K562 (cell line): Measurements from ENCODE around the gene PASD1. TPM values are rescaled to one million over a fixed set of nuclear protein-coding genes. Genes with fewer than 3 reads are reported as not detected.

Experiments used
- ATF7 ChIP-seq: fragments of 450-650 bp; IDR thresholded peaks from 2 replicates; pipeline ENCODE4 v1.7.1; 2014; ENCODE audit warnings: mild to moderate bottlenecking, moderate library complexity
- BRD9 ChIP-seq: fragments of 450-650 bp; IDR thresholded peaks from 2 replicates; pipeline ENCODE4 v1.6.1; 2018; ENCODE audit warnings: low read depth; ENCODE audit not compliant: partially characterized antibody
- CREB1 ChIP-seq, 2 experiments: sonication (generic) in 1 of 2; formaldehyde crosslinking in 1 of 2; IDR thresholded peaks; 2 replicates each; pipeline versions ENCODE4 v1.6.1 to v1.8.0; 2012 to 2022; ENCODE audit warnings: inconsistent platforms in 1 of 2, mild to moderate bottlenecking in 1 of 2, missing genetic modification reagents in 1 of 2, moderate library complexity in 1 of 2
- DPF2 ChIP-seq: fragments of 450-650 bp; IDR thresholded peaks from 2 replicates; pipeline ENCODE4 v1.6.1; 2016
- EP400 ChIP-seq: fragments of 450-650 bp; IDR thresholded peaks from 2 replicates; pipeline ENCODE4 v1.6.1; 2017; ENCODE audit warnings: antibody characterized with exemption, mild to moderate bottlenecking, moderate library complexity
- FOXK2 ChIP-seq, 2 experiments: fragments of 450-650 bp; IDR thresholded peaks in 1 of 2; conservative IDR thresholded peaks in 1 of 2; 2 replicates each; pipeline ENCODE4 v1.6.1; 2016; ENCODE audit warnings: low read depth in 2 of 2, mild to moderate bottlenecking in 1 of 2
- KLF13 ChIP-seq: fragments of 450-650 bp; IDR thresholded peaks from 2 replicates; pipeline ENCODE4 v1.6.1; 2016; ENCODE audit warnings: missing genetic modification characterization, low read depth, mild to moderate bottlenecking, missing compliant biosample characterization, moderate library complexity, borderline replicate concordance
- MCM3 ChIP-seq: fragments of 450-650 bp; IDR thresholded peaks from 2 replicates; pipeline ENCODE4 v1.6.1; 2016
- MEIS2 ChIP-seq: fragments of 450-650 bp; IDR thresholded peaks from 2 replicates; pipeline ENCODE4 v1.6.1; 2014; ENCODE audit warnings: mild to moderate bottlenecking; ENCODE audit not compliant: partially characterized antibody
- POLR2AphosphoS2 ChIP-seq: IDR thresholded peaks from 2 replicates; pipeline ENCODE4 v1.6.1; 2012; ENCODE audit warnings: low read length, improper control_type of control experiment
- RUNX1 ChIP-seq: sonication (generic); IDR thresholded peaks from 2 replicates; pipeline ENCODE4 v1.6.1; 2016; ENCODE audit warnings: antibody characterized with exemption, low read depth
- SIN3B ChIP-seq: fragments of 450-650 bp; IDR thresholded peaks from 2 replicates; pipeline ENCODE4 v1.6.1; 2017; ENCODE audit warnings: low read depth, mild to moderate bottlenecking, moderate library complexity
- SMC3 ChIP-seq: conservative IDR thresholded peaks from 2 replicates; pipeline ENCODE4 v1.6.1; 2011; ENCODE audit warnings: low read depth, low read length, improper control_type of control experiment; ENCODE audit not compliant: insufficient read depth
- TGIF2 ChIP-seq: sonication (generic); formaldehyde crosslinking; IDR thresholded peaks from 2 replicates; pipeline ENCODE4 v1.8.1; 2022; ENCODE audit warnings: mild to moderate bottlenecking, missing genetic modification reagents, moderate library complexity
- YBX1 ChIP-seq: fragments of 450-650 bp; IDR thresholded peaks from 2 replicates; pipeline ENCODE4 v1.7.1; 2016; ENCODE audit warnings: mild to moderate bottlenecking
- ZNF354B ChIP-seq: fragments of 250-450 bp; sonication (Bioruptor Pico); IDR thresholded peaks from 2 replicates; pipeline ENCODE4 v1.4.0; 2020
- polyA plus RNA-seq, 8 experiments: library from polyadenylated mRNA; depleted of rRNA in 4 of 8; stranded (reverse) in 5 of 8; unstranded in 3 of 8; fragments of >200 nt; fragmentation: Nextera tagmentation in 2 of 8; fragmentation: Illumina TruSeq in 1 of 8; extraction: Ambion mirVana in 2 of 8; extraction: Trizol in 1 of 8; gene quantifications; 2 replicates each; pipeline versions ENCODE4 v1.2.1 to v1.2.3, GENCODE V29; 2011 to 2014; ENCODE audit warnings: inconsistent platforms in 1 of 8, missing spikeins in 1 of 8
- total RNA-seq, 7 experiments: library from RNA; depleted of rRNA in 6 of 7; stranded (reverse); fragments of >200 nt in 6 of 7; fragmentation: Illumina TruSeq in 2 of 7; extraction: Trizol in 2 of 7; gene quantifications; 2 replicates each; pipeline versions ENCODE4 v1.2.1 to v1.2.3, GENCODE V29; 2011 to 2021; ENCODE audit warnings: low replicate concordance in 1 of 7
- TF ChIP-seq, protein P1 (sequence below): fragments of 450-650 bp; IDR thresholded peaks from 2 replicates; pipeline ENCODE4 v1.6.1; 2017; ENCODE audit warnings: antibody characterized with exemption
- TF ChIP-seq, protein P2 (sequence below): fragments of 450-650 bp; IDR thresholded peaks from 2 replicates; pipeline ENCODE4 v1.6.1; 2018; ENCODE audit warnings: mild to moderate bottlenecking, low read depth; ENCODE audit not compliant: partially characterized antibody
- TF ChIP-seq, protein P3 (sequence below): fragments of 450-650 bp; IDR thresholded peaks from one replicate; pipeline ENCODE4 v1.6.1; 2018; ENCODE audit warnings: mild to moderate bottlenecking, moderate library complexity; ENCODE audit not compliant: partially characterized antibody
- TF ChIP-seq, protein P4 (sequence below): sonication (generic); formaldehyde crosslinking; IDR thresholded peaks from 2 replicates; pipeline ENCODE4 v1.8.0; 2022; ENCODE audit warnings: mild to moderate bottlenecking, missing genetic modification reagents
- TF ChIP-seq, protein P5 (sequence below): conservative IDR thresholded peaks from 2 replicates; pipeline ENCODE4 v1.6.1; 2011; ENCODE audit warnings: low read depth, mild to moderate bottlenecking, low read length; ENCODE audit not compliant: control insufficient read depth
- TF ChIP-seq, protein P6 (sequence below), 2 experiments: fragments of 450-650 bp; conservative IDR thresholded peaks; 2 replicates each; pipeline ENCODE4 v1.6.1; 2017; ENCODE audit warnings: mild to moderate bottlenecking in 2 of 2, moderate library complexity in 2 of 2

PASD1 gene
- total and polyA plus RNA-seq, 9 of the 15 experiments (the other 6 are each of a cell fraction or from before 2014, with no cell fraction given) = 1.7 to 12.8 (median 9.6) TPM

DNA sequence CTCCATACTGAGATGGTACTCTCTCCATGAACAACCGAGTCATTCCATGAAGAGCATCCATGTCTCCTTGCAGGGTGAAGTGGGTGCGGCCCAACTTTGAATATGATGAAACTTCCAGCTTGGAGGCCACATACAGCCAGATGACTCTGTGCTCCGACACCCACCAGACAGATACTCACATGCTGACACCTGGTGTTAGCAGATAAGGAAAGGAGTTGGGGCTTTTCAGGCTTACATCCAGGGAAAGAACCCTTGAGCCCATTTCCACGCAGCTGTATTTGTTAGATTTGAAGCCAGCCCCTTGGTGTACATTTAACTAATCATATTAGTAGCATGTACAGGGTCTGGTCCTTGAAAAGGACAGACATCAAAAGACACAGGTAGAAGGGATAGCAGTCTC is 69.7 kb downstream of the PASD1 start (continued):
- no peak for TF ChIP-seq SIN3B
- TF ChIP-seq CREB1 (IDR thresholded peaks at IDR 0.05) = peak; percentile 29; the same call in 1 of the 2 replicates
- TF ChIP-seq CREB1 (CRISPR knock-in tag; IDR thresholded peaks at IDR 0.05) = no peak
- TF ChIP-seq, protein P1, sequence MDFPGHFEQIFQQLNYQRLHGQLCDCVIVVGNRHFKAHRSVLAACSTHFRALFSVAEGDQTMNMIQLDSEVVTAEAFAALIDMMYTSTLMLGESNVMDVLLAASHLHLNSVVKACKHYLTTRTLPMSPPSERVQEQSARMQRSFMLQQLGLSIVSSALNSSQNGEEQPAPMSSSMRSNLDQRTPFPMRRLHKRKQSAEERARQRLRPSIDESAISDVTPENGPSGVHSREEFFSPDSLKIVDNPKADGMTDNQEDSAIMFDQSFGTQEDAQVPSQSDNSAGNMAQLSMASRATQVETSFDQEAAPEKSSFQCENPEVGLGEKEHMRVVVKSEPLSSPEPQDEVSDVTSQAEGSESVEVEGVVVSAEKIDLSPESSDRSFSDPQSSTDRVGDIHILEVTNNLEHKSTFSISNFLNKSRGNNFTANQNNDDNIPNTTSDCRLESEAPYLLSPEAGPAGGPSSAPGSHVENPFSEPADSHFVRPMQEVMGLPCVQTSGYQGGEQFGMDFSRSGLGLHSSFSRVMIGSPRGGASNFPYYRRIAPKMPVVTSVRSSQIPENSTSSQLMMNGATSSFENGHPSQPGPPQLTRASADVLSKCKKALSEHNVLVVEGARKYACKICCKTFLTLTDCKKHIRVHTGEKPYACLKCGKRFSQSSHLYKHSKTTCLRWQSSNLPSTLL = no peak
- peak; percentile 27 for TF ChIP-seq MEIS2
- no peak for TF ChIP-seq POLR2AphosphoS2
- TF ChIP-seq RUNX1 = no peak
- TF ChIP-seq, protein P2, sequence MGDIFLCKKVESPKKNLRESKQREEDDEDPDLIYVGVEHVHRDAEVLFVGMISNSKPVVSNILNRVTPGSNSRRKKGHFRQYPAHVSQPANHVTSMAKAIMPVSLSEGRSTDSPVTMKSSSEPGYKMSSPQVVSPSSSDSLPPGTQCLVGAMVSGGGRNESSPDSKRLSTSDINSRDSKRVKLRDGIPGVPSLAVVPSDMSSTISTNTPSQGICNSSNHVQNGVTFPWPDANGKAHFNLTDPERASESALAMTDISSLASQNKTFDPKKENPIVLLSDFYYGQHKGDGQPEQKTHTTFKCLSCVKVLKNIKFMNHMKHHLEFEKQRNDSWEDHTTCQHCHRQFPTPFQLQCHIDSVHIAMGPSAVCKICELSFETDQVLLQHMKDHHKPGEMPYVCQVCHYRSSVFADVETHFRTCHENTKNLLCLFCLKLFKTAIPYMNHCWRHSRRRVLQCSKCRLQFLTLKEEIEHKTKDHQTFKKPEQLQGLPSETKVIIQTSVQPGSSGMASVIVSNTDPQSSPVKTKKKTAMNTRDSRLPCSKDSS = no peak
- TF ChIP-seq, protein P3, sequence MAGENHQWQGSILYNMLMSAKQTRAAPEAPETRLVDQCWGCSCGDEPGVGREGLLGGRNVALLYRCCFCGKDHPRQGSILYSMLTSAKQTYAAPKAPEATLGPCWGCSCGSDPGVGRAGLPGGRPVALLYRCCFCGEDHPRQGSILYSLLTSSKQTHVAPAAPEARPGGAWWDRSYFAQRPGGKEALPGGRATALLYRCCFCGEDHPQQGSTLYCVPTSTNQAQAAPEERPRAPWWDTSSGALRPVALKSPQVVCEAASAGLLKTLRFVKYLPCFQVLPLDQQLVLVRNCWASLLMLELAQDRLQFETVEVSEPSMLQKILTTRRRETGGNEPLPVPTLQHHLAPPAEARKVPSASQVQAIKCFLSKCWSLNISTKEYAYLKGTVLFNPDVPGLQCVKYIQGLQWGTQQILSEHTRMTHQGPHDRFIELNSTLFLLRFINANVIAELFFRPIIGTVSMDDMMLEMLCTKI = no peak
- no peak for TF ChIP-seq ZNF354B (CRISPR knock-in tag)
- TF ChIP-seq KLF13 = no peak
- TF ChIP-seq FOXK2 (conservative IDR thresholded peaks at IDR 0.05 in 1 of 2, IDR thresholded peaks at IDR 0.05 in 1 of 2; ENCODE audit: low read depth in 2 of 2) = no peak
- TF ChIP-seq SMC3 = no peak
- no peak for TF ChIP-seq MCM3
- TF ChIP-seq, protein P4, sequence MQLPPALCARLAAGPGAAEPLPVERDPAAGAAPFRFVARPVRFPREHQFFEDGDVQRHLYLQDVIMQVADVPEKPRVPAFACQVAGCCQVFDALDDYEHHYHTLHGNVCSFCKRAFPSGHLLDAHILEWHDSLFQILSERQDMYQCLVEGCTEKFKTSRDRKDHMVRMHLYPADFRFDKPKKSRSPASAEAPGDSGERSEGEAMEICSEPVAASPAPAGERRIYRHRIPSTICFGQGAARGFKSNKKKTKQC = no peak
- peak; percentile 42 for TF ChIP-seq EP400
- TF ChIP-seq DPF2 = peak; percentile 94
- TF ChIP-seq ATF7 = peak; percentile 79; the same call in 1 of the 2 replicates
- TF ChIP-seq, protein P5, sequence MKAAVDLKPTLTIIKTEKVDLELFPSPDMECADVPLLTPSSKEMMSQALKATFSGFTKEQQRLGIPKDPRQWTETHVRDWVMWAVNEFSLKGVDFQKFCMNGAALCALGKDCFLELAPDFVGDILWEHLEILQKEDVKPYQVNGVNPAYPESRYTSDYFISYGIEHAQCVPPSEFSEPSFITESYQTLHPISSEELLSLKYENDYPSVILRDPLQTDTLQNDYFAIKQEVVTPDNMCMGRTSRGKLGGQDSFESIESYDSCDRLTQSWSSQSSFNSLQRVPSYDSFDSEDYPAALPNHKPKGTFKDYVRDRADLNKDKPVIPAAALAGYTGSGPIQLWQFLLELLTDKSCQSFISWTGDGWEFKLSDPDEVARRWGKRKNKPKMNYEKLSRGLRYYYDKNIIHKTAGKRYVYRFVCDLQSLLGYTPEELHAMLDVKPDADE = no peak
- no peak for TF ChIP-seq YBX1
- no peak for TF ChIP-seq TGIF2 (CRISPR knock-in tag)
- TF ChIP-seq, protein P6, sequence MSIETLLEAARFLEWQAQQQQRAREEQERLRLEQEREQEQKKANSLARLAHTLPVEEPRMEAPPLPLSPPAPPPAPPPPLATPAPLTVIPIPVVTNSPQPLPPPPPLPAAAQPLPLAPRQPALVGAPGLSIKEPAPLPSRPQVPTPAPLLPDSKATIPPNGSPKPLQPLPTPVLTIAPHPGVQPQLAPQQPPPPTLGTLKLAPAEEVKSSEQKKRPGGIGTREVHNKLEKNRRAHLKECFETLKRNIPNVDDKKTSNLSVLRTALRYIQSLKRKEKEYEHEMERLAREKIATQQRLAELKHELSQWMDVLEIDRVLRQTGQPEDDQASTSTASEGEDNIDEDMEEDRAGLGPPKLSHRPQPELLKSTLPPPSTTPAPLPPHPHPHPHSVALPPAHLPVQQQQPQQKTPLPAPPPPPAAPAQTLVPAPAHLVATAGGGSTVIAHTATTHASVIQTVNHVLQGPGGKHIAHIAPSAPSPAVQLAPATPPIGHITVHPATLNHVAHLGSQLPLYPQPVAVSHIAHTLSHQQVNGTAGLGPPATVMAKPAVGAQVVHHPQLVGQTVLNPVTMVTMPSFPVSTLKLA (conservative IDR thresholded peaks at IDR 0.05) = no peak
- no peak for TF ChIP-seq BRD9
